NOMO-1 treated with dmso at 0.1 percent for 144 hours (cell line): ENCODE results near the gene DAPL1.
"Not testable (repeated sequence)": the region's sequence is repeated elsewhere in the genome, so short reads cannot be mapped to it uniquely, and the experiment has no call there.

ENCODE experiments used
- DNase-seq: peaks from one replicate; lab custom pipeline; 2025; ENCODE audit not compliant: unreplicated experiment; lab: John Stamatoyannopoulos, UW

DAPL1 gene

GRCh38 chr2:158817588-158817987 lies 22.5 kb downstream of the DAPL1 start:
- DNase-seq: no peak

GRCh38 chr2:158818511-158818910 lies 23.4 kb downstream of the DAPL1 start:
- no peak for DNase-seq

GRCh38 chr2:158822193-158822592 lies 27.1 kb downstream of the DAPL1 start:
- DNase-seq: no peak

GRCh38 chr2:158823486-158824237 lies 28.5 kb downstream of the DAPL1 start:
- DNase-seq: no peak

- DNase-seq: no peak
Measured at GRCh38 chr2:158825021-158825420, 29.9 kb downstream of the DAPL1 start.

- DNase-seq: no peak
Measured at GRCh38 chr2:158826965-158827364, 31.8 kb downstream of the DAPL1 start.

GRCh38 chr2:158828378-158829164 lies 33.5 kb downstream of the DAPL1 start:
- DNase-seq: no peak

- no peak for DNase-seq
Measured at GRCh38 chr2:158829167-158829566, 34.0 kb downstream of the DAPL1 start.

GRCh38 chr2:158830201-158830600 lies 35.1 kb downstream of the DAPL1 start:
- DNase-seq: no peak

- DNase-seq: no peak
Measured at GRCh38 chr2:158835431-158835830, 40.3 kb downstream of the DAPL1 start.

GRCh38 chr2:158837645-158838044 lies 42.5 kb downstream of the DAPL1 start:
- DNase-seq: no peak

GRCh38 chr2:158841850-158842249 lies 46.7 kb downstream of the DAPL1 start:
- no peak for DNase-seq

- DNase-seq: no peak
Measured at GRCh38 chr2:158845444-158845843, 50.3 kb downstream of the DAPL1 start.

GRCh38 chr2:158845859-158846258 lies 50.7 kb downstream of the DAPL1 start:
- no peak for DNase-seq

GRCh38 chr2:158847526-158847925 lies 52.4 kb downstream of the DAPL1 start:
- DNase-seq: not testable (repeated sequence)

- DNase-seq: not testable (repeated sequence)
Measured at GRCh38 chr2:158848031-158848970, 53.2 kb downstream of the DAPL1 start.

GRCh38 chr2:158860179-158860578 lies 65.1 kb downstream of the DAPL1 start:
- not testable (repeated sequence) for DNase-seq

- not testable (repeated sequence) for DNase-seq
Measured at GRCh38 chr2:158861626-158862025, 66.5 kb downstream of the DAPL1 start.

GRCh38 chr2:158865469-158865868 lies 70.4 kb downstream of the DAPL1 start:
- not testable (repeated sequence) for DNase-seq
